GM18520 (cell line): Measurements from ENCODE around the gene HMGA1.
"Not testable (repeated sequence)": the region's sequence is repeated elsewhere in the genome, so short reads cannot be mapped to it uniquely, and the experiment has no call there.

ENCODE experiments used
- ATAC-seq: cut with Tn5 transposase; IDR thresholded peaks from one replicate; pipeline ENCODE4 v1.9.1; 2021; ENCODE audit not compliant: unreplicated experiment

Gene HMGA1

DNA sequence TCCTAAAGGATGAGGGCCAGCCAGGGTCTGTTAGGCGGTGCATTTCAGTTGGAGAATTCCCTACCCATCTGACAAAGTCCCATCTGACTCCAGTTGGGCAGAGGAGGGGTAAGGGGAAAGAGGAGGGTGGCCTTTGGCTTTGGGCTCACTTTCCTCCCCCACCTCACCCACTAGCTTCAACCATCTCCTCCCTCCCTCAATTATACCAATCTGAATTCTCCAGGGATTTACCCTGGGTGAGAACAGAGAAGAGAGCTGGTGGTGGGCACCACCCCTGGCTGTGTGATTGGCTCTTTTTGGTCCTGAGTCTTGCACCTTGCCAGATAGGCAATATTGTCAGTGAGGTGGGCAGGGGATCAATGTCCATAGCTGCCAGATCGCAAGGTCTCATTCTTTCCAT, 3.2 kb downstream of the HMGA1 start:
- no peak for ATAC-seq

DNA sequence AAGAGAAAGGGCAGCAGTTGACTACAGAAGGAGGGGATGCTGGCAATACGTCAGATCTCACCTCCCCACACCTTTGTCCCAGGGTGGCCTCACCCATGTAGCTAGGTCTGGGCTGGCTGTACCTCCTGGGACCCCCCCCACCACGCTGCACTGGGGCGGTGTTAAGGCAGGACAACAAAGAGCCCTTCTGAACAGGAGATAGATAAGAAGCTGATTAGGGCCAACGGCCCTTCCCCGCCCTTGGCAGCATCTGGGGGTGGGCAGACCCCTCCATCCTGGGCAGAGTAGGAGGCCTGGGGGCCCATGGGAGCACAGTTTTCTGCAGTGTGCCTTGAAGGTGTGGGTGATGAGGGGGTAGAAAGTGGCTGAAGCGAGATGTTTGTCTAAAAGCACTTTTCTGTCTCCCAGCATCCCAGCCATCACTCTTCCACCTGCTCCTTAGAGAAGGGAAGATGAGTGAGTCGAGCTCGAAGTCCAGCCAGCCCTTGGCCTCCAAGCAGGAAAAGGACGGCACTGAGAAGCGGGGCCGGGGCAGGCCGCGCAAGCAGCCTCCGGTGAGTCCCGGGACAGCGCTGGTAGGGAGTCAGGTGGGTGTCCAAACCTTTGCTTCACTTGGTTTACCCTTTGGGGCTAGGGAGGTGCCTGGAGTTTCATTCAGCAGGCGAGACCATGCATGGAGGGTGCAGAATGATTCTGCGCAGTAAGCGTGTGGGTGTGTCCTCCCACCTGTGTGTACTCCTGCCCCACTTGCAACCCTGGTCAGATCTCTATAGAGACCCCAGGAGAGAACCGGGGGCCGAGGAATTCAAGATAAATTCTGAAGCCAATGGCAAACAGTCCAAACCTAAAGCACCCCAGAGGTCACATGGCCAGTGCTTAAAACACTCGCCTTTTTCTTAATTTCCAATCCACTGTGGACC, 3.9 kb downstream of the HMGA1 start:
- ATAC-seq = no peak

DNA sequence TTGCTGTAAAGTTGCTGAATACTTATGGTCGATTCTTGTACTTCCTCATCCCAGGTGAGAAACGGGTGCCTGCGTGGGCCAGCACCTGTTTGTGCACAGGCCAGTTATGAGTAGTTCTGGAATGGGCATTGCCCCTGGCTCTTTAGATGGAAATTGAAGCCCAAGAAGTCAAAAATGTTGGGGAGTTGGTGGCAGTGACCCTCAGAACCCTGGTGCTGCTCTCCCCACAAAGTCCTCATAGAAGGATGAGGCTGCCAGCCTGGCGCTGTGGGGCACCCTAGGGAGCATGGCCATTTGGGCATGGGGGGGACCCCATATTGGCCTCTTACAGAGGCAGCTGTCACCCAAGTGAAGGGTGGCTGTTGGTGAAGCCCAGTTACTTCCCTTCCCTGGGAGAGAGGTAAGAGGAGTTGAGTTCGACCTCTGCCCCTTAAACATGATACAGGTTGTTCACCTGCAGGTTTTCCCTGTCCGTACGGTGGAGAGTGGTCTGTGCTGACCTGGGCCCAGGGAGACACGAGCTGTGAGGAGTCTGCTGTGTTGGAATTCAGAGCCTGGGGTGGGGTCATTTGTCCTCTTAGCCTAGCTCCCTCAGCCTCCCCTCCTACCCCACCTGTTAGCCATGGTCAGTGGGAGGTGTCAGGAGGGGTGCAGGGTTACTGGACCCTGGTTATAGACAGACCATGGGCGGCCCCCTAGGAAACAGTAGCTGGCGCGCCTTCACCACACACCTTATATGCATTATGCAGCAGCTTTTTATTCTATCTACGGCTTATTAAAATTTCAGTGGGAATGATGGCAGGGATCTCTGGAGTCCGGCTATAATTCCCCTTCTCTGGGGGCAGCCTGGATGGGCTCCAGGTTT, 4.9 kb downstream of the HMGA1 start:
- ATAC-seq = no peak

DNA sequence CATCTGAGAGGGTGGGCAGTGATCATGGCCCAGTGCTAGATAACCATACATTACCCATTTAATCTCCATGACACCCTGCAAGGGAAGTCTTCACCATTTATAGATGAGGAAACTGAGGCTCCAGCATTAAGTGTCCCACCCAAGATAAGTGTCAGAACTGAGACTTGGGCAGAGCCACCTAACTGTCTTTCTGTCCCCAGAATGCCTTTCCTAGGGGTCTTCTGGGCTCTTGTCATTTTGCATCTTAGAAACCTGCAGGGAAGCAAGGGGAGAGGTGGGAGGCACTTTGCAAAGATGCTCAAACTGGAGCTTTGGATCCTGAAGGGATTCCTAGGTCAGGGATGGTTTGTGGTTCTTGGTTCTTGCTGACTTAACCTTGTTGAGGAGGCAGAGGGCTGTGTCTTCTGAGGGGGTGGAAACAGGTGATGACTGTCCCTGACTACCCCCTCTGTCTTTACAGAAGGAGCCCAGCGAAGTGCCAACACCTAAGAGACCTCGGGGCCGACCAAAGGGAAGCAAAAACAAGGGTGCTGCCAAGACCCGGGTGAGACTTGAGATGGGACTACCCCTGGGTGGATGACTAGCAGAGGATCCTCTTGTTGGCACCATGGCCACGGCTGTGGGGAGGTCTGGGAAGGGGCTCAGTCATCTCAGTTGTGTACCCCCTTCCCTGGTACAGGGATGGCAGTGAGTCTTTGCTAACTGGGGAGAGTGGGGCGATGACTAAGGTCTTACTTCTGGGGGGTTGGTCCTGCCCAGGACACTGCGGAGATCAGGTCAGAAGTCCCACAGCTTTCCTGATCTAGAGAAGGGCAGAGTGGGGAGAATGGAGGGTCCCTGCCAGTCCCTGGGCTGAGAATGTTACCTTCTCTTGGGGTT, 5.8 kb downstream of the HMGA1 start:
- no peak for ATAC-seq

DNA sequence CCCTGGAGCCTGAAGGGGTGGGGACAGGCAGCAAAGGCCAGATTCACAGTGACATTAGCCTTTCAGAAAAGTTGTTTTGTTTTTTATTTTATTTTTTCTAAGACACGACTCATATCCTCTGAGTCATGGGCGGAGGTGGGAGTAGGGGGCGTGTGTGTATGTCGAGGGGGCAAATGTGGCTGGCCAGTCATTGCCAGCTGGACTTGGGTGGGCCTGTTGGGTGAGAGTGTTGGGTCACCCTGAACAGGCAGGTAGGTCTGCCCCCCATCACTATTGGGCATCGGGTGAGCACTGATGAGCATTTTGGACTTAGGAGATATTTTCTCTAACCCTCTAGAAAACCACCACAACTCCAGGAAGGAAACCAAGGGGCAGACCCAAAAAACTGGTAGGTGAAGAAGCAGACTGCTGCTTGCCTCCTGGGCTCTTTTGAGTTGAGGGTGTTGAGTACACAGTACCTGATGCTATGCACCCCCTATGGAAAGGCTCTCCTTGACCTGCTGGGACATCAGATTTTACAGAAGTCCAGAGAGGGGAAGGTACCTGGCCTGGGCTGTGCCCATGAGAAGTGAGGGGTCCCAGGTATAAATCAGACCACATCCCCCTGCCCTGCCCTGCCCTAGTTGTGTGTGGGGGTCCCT, 6.6 kb downstream of the HMGA1 start:
- no peak for ATAC-seq

DNA sequence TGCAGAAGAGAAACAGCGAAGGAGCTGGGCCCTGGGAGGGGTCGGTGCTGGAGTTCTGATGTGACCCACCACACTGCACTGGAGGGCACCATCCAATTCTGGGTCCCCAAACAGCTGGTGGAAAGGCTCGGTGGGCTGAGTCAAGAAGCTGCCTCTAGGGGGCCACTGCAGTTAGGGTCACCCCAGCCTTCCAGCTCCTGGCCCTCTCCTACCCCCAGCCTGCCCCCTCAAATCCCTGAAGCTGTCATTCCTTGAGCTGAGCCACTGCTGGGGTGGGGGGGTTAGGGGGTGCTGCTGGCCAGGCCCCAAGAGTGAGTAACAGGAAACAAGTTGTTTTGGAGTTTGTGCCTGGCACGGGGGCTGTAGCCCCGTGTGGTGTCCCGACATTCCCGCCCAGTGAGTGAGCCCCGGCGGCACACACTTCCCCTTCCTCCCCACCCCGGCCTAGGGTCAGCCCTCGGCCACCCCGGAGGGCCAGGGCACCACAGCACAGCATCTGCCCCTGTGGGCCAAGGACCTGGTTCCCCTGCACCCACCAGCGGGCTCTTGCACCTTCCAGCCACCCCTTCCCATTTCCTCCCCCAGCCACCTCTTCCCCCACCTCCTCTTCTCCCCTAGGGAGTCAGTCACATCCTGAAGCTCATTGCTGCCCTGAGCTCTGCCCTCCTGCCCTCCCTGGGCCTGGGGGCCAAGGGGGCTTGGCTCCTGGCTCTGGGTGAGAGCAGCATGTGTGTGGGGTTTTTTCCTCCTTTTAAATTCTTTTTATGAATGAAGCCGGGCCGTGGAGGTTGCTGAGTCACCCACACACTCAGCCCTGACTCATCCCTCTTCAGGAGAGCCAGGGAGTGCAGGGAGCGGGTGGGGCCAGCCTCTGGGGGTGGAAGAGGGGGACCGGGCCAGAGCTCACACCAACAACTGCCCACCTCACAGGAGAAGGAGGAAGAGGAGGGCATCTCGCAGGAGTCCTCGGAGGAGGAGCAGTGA, 7.5 kb downstream of the HMGA1 start:
- no peak for ATAC-seq

DNA sequence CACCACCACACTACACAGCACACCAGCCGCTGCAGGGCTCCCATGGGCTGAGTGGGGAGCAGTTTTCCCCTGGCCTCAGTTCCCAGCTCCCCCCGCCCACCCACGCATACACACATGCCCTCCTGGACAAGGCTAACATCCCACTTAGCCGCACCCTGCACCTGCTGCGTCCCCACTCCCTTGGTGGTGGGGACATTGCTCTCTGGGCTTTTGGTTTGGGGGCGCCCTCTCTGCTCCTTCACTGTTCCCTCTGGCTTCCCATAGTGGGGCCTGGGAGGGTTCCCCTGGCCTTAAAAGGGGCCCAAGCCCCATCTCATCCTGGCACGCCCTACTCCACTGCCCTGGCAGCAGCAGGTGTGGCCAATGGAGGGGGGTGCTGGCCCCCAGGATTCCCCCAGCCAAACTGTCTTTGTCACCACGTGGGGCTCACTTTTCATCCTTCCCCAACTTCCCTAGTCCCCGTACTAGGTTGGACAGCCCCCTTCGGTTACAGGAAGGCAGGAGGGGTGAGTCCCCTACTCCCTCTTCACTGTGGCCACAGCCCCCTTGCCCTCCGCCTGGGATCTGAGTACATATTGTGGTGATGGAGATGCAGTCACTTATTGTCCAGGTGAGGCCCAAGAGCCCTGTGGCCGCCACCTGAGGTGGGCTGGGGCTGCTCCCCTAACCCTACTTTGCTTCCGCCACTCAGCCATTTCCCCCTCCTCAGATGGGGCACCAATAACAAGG, 8.5 kb downstream of the HMGA1 start:
- ATAC-seq = not testable (repeated sequence)

DNA sequence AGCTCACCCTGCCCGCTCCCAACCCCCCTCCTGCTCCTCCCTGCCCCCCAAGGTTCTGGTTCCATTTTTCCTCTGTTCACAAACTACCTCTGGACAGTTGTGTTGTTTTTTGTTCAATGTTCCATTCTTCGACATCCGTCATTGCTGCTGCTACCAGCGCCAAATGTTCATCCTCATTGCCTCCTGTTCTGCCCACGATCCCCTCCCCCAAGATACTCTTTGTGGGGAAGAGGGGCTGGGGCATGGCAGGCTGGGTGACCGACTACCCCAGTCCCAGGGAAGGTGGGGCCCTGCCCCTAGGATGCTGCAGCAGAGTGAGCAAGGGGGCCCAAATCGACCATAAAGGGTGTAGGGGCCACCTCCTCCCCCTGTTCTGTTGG, 9.1 kb downstream of the HMGA1 start:
- not testable (repeated sequence) for ATAC-seq

DNA sequence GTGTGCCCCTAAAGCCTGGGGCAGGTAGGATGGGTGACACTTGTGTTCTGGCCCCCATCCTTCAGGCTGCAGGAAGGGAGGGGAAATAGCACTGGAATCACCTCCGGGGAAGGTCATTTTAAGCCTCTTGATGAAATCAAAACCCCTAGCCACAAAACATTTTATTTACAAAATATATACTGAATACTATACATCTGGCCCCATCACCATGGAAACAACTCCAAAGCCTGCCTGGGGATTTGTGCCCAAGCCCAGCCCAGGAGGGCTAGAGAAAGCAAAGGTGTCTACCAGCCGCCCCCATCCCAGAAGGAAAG, 9.5 kb downstream of the HMGA1 start:
- no peak for ATAC-seq

DNA sequence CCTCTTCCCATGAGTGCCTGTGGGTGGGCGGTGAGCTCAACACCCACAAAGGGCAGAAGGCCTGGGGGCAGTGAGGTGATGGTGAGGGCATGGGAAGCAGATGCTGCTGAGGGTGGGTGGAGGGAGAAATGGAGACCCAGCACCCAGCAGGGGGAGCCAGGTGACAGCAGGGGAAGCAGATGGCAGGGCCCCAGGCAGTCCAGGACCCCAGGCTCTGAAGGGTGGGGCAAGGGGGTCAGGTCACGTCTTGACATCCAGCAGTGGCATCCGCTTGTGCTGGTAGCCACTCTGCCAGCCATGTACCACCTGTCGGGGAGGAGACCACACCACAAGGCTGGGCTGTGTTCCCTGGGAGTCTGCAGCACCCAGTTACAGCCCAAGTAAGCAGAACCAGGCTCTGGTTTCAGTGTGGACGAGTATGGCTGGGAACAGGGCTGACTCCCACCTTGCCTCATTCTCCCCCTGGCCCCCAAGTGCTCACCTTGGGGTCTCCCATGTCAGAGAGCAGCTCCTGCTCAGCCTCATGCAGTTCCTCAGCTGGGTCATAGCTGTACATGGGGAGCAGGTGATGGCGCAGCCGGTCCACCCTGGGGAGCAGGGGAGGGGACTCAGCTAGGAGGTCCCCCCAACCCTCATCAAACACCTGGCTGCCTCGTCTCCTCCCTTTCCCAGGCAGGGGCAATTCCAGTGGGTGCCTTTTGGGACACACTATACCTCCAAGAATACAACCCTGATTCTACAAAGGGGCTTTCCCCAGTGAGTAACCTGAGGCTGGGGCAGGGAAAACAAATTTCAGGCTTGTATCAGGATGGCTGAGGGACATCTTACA, 10.1 kb downstream of the HMGA1 start:
- no peak for ATAC-seq

DNA sequence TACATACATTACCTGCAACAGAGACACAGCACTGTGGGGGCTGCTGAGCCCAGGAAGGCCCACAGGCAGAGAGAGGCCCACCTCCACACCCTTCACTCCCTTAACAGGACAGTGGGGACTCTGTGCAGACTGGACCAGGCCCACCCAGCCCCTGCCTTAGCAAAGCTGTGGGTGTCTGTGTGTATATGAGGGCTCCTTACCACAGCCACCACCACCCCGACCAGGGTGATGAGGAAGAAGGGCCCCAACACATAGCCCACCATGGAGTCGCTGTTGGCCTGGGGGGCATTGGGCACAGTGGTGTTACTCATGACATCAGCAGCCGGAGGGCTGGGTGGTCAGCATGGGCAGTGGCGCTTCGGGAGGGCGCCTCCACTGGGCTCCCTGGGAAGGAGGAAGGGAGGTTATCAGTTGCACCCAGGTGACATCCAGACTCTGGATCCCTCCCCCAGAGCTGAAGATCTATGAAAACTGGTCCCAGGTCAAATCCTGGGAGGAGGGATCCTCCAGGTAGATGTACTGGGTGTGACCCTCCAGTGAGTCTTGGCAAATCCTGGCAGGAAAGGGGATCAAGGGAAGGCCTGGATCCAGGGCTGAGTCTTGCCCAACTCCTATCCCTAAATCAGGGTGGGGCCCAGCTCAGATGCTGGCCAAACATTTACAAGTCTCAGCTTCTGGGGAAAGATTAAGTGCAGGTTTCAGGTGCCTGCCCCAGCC, 11.0 kb downstream of the HMGA1 start:
- no peak for ATAC-seq

DNA sequence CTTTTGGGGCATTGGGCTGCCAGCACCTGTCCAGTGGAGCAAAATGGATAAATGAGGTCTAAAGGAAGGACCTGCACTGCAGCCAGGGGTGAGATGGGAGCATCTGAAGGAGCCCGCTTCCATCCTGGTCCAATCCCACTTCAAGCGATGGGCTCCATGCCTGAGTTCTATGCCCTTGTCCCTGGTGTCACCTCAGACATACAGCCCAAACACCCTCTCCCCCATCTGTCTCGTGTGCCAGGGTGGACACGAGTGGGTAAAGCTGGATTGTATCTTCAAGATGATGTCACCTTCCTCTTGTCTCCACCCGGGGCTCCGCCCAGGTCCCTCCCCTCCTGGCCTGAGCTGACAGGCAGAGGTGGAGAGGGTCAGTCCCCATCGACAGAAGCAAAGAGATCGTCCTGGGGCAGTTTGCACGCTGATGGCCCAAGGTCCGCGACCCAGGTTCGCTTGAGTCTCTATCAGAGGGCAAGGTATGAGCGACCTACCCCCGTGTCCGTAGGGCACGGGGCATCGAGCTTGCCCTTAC, 11.6 kb downstream of the HMGA1 start:
- ATAC-seq = peak; percentile 17

DNA sequence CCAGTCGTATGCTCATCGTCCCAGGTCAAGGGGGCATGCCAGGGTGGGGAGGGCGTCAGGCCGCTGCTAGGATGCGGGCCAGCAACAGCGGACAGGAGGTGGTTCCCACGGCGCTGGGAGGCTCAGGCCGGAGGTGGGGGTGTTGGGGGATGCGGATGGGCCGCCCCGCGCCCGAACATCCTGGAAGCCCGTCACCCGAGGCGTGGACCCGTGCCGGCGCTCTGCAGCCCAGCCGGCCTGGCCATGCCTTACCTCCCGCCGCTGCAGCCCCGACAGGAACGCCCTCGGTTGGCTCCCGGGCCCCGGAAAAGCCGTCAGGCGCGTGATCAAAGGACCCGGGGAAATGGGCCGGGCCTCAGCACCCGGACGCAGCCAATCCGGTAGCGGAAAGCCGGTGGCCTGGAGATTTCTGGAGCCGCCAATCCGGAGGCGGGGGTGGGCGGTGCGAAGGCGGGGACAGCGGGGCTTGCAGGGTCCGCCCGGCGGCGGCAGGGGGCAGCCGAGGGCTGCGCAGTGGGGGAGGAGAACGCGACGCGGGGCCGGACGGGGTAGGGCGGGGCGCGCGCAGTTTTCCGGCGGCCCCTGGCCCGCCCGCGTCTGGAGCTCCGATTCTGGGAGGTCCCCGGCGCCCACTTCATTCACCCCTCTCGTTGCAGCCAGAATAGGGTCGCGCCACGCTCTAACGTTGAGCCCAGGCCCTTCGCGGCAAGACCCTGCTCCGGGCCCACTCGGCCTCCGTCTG, 12.2 kb downstream of the HMGA1 start, which contains the start of gene SMIM29:
Gene SMIM29 (minus strand): TSS at position 280 of the 742 bp plus-strand sequence. CDS start 1,215 bp downstream, outside the sequence.
- peak; percentile 71 for ATAC-seq

DNA sequence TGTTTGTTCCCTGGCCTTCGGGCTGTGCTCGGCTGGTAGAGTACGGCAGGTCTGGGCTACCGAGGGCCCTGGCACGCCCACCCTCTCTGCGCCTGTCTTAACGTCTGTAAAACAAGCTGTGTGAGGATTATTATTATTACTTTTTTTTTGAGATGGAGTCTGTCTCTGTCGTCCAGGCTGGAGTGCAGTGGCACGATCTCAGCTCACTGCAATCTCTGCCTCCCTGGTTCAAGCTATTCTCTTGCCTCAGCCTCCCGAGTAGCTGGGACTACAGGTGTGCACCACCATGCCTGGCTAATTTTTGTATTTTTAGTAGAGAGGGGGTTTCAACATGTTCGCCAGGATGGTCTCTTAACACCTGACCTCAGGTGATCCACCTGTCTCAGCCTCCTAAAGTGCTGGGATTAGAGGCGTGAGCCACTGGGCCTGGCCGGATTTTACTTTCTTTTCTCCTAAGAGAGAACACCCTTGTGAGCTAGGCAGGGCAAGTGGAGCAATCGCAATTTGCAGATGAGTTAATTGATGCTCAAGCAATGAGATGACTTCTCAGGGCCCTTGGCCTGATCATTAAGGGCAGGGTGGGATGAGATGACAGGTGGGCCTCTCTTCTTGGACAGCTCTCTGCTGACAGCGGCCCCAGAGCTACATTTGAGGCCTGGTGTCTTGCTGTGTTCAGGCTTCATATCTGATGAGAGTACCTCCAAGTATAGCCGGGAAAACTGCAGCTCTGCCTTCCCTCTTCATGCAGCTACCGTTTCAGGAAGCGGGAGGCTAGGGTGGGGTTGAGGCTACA, 13.0 kb downstream of the HMGA1 start:
- no peak for ATAC-seq

DNA sequence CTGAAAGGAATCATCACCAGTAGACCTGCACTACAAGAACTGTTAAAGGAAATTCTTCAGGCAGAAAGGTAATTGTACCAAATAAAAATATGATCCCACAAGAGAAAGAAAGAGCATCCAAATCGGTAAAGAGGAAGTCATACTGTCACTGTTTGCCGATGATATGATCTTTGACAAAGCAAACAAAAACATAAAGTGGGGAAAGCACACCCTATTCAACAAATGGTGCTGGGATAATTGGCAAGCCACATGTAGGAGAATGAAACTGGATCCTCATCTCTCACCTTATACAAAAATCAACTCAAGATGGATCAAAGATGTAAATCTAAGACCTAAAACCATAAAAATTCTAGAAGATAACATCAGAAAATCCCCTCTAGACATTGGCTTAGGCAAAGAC, 15.7 kb downstream of the HMGA1 start:
- ATAC-seq = not testable (repeated sequence)
